ENCODE measurements around the gene MYL5.

DNA sequence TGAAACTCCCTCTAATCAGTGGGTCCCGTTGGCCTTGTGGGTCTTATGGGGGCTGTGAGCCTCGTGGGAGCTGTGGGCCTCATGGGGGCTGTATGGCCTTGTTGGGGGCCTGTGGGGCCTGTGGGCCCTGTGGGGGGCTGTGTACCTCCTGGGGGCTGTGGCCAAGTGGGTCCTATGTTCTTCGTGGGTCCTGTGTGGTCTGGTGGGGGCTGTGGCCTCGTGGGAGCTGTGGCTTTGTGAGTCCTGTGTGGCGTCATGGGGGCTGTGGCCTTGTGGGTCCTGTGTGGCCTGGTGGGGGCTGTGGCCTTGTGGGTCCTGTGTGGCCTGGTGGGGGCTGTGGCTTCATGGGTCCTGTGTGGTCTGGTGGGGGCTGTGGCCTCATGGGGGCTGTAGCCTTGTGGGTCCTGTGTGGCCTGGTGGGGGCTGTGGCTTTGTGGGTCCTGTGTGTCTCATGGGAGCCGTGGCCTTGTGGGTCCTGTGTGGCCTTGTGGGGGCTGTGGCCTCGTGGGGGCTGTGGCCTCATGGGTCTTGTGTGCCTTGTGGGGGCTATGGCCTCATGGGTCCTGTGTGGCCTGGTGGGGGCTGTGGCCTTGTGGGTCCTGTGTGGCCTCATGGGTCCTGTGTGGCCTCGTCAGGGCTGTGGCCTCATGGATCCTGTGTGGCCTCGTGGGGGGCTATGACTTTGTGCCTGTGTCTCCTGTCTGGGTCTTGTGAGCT lies 38.7 kb downstream of the MYL5 start:
- TF ChIP-seq CHD2 (IDR thresholded peaks at IDR 0.05; ENCODE audit: borderline replicate concordance, low read depth, low read length) (no peak), EZH2 (IDR thresholded peaks at IDR 0.05; ENCODE audit: borderline replicate concordance, control insufficient read depth, low read depth, low read length) (no peak), CTCF (IDR thresholded peaks at IDR 0.05 in 2 of 3, conservative IDR thresholded peaks at IDR 0.05 in 1 of 3; ENCODE audit: control insufficient read depth in 2 of 3, extremely low read depth in 1 of 3, insufficient read depth in 1 of 3, low read depth in 3 of 3, low read length in 3 of 3) (no peak), FOXM1 (IDR thresholded peaks at IDR 0.05; ENCODE audit: low read depth, low read length) (no peak)
- TF ChIP-seq, protein P1, sequence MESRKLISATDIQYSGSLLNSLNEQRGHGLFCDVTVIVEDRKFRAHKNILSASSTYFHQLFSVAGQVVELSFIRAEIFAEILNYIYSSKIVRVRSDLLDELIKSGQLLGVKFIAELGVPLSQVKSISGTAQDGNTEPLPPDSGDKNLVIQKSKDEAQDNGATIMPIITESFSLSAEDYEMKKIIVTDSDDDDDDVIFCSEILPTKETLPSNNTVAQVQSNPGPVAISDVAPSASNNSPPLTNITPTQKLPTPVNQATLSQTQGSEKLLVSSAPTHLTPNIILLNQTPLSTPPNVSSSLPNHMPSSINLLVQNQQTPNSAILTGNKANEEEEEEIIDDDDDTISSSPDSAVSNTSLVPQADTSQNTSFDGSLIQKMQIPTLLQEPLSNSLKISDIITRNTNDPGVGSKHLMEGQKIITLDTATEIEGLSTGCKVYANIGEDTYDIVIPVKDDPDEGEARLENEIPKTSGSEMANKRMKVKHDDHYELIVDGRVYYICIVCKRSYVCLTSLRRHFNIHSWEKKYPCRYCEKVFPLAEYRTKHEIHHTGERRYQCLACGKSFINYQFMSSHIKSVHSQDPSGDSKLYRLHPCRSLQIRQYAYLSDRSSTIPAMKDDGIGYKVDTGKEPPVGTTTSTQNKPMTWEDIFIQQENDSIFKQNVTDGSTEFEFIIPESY (IDR thresholded peaks at IDR 0.05): no peak

All from GM12878 (cell line).